GM19099 (cell line): ENCODE data around the gene FAN1.

ENCODE experiments used
- POLR2A ChIP-seq: IDR thresholded peaks from 3 replicates; pipeline ENCODE4 v1.6.1; 2011; ENCODE audit warnings: low read depth; ENCODE audit not compliant: insufficient read length; ENCODE audit errors: extremely low read depth

FAN1 gene

DNA sequence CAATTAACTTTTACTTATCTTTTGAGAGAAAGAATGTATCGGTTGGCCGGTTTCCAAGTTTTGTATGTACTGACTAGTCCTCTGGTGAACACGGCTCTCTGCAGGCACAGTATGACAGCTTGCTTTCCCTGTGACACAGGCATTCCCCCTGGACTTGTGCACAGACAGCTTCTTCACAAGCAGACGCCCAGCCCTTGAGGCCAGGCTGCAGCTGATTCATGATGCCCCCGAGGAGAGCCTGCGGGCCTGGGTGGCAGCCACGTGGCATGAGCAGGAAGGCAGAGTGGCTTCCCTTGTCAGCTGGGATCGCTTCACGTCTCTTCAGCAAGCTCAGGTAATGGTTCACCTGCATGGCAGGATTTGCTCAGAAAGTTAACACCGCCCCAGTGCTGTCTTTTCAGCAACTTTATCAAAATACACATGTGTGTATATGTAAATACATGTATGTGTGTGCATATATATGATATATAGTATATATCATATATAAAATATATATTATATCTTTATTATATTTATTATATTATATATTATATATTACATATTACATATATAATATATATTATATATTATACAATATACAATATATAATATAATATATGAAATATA, 25.5 kb downstream of the FAN1 start:
- no peak for TF ChIP-seq POLR2A

DNA sequence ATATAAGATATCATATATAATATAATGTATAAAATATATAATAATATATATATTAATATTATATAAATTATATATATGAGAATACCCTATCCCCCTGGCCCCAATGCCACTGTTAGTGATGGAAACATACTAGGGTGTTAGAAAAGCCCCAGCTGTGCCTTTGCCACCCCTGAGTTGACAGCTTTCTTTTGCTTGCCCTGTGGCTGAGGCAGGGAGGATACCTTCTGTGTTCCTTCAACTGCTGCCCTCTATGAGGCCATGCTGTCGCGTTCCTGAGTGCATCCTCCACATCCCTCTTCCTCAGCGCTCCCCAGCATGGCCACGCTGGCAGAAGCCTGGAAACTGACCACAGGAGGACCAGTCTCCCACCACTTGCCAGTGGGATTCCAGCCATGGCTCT, 26.3 kb downstream of the FAN1 start:
- TF ChIP-seq POLR2A = no peak

GRCh38 chr15:30930422-30930821, 26.7 kb downstream of the FAN1 start:
- no peak for TF ChIP-seq POLR2A

- no peak for TF ChIP-seq POLR2A
These were observed 29.6 kb downstream of the FAN1 start for GRCh38 chr15:30933293-30933692.

DNA sequence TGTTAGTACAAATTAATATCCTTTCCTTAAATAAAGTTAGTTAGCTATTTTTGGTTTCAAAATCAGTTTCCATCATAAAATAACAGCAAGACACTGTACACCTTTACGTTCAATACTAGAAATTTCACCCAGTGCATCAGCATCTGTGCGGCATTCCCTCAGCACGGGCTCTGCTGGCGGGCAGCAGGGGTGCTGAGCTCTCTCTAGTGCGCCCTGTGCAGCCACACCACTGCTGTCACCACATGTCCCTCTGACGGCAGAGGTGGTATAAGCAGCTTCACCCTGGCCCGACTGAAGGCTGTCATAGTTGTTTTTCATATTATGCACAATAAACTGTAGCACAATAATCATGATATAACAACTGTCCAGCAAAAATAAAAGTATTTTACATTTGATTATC, 35.4 kb downstream of the FAN1 start:
- no peak for TF ChIP-seq POLR2A

DNA sequence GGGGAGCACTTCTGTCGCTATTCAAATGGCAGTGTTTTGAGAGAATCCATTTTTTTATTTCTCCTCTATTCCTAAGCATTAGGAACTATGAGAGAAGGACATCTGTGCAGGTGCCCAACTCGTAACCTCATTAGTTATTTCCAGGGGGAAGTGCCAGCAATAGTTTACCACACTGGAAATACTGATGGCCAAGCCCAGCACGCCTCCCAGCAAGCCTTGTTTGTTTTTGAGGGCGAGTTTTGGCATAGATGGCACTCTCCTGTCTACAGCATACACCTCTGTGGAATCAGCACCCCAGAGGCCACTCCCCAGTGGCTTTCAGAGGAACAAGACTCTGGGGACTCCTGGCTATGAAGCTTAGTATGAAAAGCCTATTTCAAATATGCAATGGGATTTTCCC, 36.6 kb downstream of the FAN1 start:
- TF ChIP-seq POLR2A = no peak

DNA sequence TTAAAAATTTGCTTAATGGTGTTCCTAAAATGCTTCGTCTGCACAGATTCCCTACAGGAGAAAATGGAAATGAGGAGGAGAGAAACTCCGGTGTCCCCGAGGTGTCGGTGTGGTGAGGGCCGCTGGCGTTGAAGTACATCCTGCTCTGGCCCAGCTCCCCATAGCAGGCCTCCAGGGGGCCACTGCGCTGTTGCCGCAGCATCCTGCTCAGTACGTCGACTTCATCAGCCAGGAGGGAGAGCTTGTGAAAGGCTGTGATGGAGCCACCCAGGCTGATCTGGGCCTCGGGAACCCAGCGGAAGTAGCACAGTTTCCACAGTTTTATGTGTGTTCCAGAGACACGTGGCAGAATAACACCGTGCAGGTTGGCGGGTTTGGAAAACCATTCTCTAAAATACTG, 37.8 kb downstream of the FAN1 start:
- no peak for TF ChIP-seq POLR2A

DNA sequence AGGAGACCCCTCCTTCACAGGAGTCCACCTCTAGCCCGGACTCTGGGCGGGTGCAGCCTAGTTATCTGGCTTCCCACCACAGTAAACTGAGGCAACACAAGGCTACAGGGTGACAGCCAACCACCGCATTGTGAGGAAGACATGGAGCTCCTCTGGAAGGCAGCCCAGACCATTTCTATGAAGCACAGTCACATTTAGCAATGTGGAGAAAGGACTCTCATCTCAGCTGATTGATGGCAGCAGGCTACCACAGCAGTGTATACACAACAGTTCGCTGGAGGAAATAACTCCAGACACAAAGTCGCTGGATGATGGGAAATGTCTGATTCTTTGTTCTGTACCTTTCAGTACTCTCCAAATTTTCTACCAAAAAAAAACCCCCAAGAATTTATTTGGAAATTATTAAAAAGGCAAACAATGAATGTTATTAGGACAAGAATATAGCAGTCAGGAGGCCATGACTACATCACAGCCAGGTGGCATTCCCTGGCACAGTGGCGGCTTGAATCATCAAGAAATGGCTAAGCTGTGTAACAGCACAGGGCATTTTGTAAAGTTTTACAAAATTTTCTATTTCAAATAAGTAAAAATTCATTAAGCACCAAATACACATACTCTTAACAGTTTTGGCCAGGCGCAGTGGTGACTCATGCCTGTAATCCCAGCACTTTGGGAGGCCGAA, 40.1 kb downstream of the FAN1 start:
- no peak for TF ChIP-seq POLR2A

DNA sequence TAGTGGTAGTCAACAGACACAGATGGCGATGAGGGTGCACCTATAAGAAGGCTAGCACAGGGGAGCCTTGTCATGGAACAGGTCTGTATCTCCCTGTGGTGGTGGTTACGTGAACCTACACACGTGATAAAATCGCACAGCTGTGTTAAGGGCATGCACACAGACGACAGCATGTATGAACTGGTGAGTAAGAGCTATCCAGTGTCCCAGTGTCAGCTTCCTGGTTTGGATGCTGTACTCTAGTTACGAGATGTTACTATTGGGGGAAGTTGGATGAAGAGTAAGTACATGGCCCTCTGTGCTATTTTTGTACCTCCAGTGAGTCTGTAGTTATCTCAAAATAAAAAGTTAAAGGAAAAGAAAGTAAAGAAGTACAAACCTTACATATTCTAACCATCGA, 49.5 kb downstream of the FAN1 start:
- no peak for TF ChIP-seq POLR2A

- TF ChIP-seq POLR2A = no peak
These were observed 50.1 kb downstream of the FAN1 start for GRCh38 chr15:30953731-30954378.

DNA sequence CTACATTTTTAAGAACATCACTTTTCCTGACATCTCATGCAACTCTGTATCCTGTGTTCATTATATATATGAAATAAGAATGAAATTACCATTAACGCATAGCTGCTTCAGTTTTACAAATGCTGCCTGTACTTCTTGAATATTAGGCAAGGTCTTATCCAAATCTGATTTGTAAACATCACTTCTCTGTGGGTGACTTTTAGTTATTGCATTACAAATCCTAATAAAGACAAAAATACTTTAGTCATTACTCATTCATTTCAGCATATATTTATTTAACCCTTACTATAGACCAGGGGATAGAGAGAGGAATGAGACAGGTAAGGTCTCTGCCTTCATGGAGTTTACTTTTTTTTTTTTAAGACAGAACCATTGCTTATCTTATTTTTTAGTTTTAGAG, 51.0 kb downstream of the FAN1 start:
- no peak for TF ChIP-seq POLR2A

DNA sequence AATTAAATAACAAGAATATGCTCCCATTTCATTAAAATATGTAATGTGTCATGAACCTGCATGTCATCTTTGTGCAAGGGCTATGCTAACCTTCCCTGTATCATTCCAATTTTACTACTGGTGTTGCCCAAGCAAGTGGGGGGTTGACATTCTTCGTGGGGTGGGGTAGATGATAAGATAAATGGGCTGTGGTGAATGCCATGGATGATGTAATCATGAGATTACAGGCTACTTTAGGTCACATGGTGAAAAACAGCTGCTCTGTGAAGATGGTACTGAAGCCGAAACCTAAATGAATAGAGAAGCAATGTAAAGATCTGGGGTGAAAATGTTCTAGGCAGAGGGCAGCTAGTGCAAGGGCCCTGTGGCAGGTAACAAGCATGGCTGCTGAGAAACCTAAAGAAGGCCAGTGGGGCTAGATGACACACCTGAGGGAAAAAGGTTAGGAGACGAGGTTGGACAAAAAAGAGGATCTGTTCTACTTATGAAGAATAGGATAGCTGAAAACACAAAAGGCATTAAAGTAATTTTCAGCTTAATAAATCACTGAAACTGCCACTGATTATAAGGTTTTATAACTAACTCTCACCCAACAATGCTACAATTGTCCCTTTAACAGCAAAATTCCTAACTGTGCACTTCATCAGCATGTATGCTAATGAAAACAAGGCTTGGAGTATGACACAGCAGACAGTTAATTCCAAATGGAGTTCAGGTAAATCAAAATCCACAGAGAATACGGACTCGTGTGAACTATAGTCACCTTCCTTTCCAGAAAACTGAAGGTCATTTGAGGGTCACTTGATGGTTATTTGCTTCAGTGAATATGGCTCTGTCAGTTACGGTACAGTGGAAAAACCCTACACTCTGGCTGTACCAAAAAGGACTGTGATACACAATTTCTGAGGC, 52.8 kb downstream of the FAN1 start:
- TF ChIP-seq POLR2A = no peak

DNA sequence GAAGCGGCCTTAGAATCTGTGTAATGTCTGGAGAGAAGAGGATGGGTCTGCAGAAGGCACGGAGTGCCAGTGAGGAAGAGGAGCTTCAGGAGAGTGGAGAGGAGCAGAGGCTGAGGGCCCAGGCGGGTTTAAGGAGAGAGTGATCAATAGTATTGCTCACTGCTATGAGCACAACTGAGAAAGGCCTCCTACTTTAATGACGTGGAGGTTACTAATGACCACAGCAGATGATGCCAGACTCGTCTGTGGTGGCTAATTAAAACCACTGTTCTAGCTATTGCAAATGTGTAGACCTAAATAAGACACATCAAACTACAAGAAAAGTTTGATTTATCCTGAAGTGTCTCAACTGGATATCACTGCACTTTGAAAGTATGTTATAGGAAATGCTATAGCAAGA, 54.5 kb downstream of the FAN1 start:
- no peak for TF ChIP-seq POLR2A

DNA sequence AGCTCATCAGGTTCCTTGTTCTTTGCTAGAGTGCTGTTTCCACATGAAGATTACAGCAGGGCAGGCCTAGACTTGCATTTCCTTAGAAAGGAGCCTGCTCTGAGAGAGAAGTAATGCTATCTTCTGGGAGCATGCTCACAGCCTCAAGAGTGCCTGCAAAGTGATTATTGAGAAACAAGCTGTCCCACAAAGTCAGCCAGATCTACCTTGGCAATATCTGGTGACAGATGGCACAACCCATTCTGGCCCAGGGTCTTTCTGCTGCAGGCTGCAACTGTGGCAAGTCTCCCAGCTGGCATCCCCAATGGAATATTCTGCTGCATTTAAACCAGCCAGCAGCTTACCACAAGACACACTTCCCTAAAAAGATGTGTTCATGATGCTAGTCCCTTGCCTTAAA, 58.4 kb downstream of the FAN1 start:
- no peak for TF ChIP-seq POLR2A

DNA sequence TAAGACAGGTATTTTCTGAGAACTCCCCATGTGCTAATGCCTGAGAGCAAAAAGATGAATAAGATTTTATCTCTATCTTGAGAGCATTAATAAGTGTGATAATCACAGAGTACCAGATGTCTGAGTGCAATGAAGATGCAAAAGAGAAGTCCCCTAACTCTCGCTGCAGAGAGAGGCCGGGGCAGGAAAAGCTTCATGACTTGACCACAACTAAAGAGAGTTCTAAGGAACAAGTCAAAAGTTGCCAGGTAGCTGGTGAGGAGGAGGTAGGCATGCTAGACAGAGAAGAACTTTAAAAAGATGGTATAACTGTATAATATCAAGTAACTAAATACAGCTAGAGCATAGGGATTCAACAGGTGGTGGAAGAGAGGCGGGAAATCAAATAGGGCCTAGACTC, 58.9 kb downstream of the FAN1 start:
- no peak for TF ChIP-seq POLR2A
